Brain microvascular endothelial cell (primary cell): Measurements from ENCODE around the gene WDR7.

Experiments used
- DNase-seq: peaks from one replicate; pipeline ENCODE4 v3.0.0-alpha.2; 2020
- H3K27ac ChIP-seq: fragments of 250-450 bp; sonication (Bioruptor Pico); 2 replicates; pipeline ENCODE4 v1.5.1; 2020; ENCODE audit warnings: mild to moderate bottlenecking, moderate library complexity
- H3K27me3 ChIP-seq: fragments of 250-450 bp; sonication (Bioruptor Pico); replicated peaks from 2 replicates; pipeline ENCODE4 v1.5.1; 2020; ENCODE audit warnings: mild to moderate bottlenecking
- H3K36me3 ChIP-seq: fragments of 250-450 bp; sonication (Bioruptor Pico); replicated peaks from 2 replicates; pipeline ENCODE4 v1.5.1; 2020; ENCODE audit warnings: mild to moderate bottlenecking
- H3K4me3 ChIP-seq: 2 replicates; pipeline ENCODE4 v1.5.1; 2011; ENCODE audit warnings: low read depth, mild to moderate bottlenecking, control low read depth, low read length, moderate library complexity
- in situ Hi-C: cut with HindIII; loops from 2 replicates; pipeline ENCODE4 v1.10.0; 2017; ENCODE audit warnings: low sequenced_read_pairs, low pct_ligation_motif_present
- TF ChIP-seq, protein P1 (sequence below): IDR thresholded peaks from 2 replicates; pipeline ENCODE4 v1.5.1; 2011; ENCODE audit warnings: low read depth, mild to moderate bottlenecking, moderate library complexity, low read length, control low read depth, inconsistent platforms; ENCODE audit errors: missing control alignments

WDR7 gene

DNA sequence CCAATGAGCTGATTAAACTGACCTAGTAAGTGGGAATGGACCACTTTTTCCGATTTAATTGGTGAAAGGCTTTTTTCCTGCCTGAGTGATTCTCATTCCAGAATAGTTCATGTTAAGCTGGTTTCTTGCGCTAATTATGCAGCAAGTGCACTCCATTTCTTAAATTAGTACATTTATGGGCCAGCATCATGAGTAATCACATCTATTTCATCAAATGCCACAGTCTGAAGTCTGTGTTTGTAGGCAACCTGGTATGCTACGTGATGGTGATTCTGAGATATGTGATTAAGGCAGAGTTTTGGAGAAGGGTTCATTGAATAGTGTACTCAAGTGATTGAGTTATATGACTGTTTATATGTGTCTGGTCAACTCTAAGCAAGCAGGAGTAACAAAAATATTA lies 367.7 kb downstream of the WDR7 start:
- Histone ChIP-seq H3K27ac (no peak overlapping the region), H3K4me3 (no peak overlapping the region), H3K36me3 (no peaks in the 10 kb centered on the region), H3K27me3 (no peaks in the 10 kb centered on the region)
- no peak for DNase-seq
- TF ChIP-seq, protein P1, sequence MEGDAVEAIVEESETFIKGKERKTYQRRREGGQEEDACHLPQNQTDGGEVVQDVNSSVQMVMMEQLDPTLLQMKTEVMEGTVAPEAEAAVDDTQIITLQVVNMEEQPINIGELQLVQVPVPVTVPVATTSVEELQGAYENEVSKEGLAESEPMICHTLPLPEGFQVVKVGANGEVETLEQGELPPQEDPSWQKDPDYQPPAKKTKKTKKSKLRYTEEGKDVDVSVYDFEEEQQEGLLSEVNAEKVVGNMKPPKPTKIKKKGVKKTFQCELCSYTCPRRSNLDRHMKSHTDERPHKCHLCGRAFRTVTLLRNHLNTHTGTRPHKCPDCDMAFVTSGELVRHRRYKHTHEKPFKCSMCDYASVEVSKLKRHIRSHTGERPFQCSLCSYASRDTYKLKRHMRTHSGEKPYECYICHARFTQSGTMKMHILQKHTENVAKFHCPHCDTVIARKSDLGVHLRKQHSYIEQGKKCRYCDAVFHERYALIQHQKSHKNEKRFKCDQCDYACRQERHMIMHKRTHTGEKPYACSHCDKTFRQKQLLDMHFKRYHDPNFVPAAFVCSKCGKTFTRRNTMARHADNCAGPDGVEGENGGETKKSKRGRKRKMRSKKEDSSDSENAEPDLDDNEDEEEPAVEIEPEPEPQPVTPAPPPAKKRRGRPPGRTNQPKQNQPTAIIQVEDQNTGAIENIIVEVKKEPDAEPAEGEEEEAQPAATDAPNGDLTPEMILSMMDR, result no peak
- in situ Hi-C loops, result no loop called here

DNA sequence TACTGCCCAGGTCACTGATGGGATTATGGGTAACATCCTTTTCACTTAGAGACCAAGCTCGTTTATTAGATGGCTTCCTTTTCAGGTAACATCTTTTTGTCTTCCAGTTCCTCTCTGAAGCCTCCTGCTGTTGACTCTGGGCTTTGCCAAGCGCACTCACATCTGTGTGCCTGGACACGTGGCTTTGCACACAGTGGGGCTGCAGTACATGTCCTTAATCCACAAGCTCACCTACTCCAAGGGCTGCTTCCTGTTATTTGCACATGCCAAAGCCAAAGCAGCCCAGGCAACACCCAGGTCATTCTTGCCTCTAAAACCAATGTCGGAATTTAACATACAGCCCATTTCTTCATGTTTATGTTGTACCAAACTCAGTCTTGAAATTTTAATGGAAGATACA lies 371.6 kb downstream of the WDR7 start:
- Histone ChIP-seq H3K4me3 (no peak overlapping the region), H3K36me3 (no peaks in the 10 kb centered on the region), H3K27me3 (no peaks in the 10 kb centered on the region), H3K27ac (no peak overlapping the region)
- in situ Hi-C loops, result no loop called here
- TF ChIP-seq, protein P1, result no peak
- no peak for DNase-seq

DNA sequence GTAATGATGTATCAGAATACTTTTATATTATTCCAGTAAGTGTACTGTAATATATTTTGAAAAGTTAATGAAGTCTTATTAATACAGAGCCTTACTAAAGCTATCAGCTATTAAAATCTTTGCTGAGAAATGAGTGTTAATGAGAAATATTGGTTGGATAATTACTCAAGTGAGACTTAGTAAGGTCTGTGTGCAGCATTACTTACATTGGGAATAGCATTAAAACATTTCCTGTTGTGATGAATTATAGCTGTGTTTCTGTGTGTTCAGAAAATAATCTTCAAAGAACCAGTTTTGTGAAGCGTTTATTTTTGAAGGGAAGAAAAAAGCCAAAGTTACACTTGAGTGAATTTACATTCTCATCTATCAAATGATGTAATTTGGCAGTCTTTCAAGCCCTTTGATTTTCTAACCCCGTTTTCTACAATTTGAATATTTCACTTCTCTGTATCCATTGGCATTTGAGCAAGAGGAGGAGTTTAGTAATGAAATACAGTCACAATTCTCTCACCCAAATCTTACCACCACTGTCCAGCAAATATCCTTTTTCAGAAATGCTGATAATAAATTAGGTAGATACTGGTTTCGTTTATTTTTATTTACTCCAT lies 372.2 kb downstream of the WDR7 start:
- H3K4me3 ChIP-seq, result no peak overlapping the region
- TF ChIP-seq, protein P1, result no peak
- DNase-seq, result no peak
- no peaks in the 10 kb centered on the region for H3K27me3 ChIP-seq
- no peak overlapping the region for H3K27ac ChIP-seq
- no peaks in the 10 kb centered on the region for H3K36me3 ChIP-seq
- in situ Hi-C loops, result no loop called here

DNA sequence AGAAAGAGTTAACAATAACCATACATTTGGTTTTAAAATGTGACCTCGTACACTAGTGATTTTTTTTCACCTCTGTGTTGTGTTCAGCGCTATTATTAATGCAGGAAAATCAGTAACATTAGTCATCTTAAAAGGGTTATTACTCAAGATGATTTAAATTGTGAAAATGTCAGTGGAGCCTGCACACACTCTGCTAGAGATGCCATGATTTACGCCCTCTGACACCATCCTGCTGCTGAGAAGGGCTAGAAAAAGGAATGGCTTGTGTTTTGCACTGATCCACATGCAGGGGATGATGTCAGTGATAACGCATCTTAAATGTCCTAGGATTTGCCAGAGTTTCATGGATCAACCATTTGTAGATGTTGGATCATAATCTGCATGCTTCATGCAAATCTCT lies 374.4 kb downstream of the WDR7 start:
- H3K4me3 ChIP-seq, result no peak overlapping the region
- in situ Hi-C loops, result no loop called here

DNA sequence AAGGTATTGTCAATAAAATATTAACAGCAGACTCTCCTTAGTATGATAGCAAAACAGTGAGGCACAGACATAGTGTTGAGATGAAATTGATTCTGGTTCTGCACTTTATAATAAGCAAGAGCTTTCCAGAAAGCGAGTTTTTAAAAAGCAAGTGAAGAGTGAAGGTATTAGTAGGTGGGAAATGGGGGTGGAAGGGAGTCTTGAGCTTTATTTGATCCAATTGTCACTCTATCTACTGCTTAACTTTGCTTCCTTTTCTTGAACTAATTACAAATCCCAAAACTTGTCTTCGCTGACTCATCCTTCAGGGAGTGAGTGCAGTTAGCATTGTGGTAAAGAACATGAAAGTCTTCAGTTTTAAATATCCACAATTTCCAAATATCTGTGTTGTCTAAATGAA lies 375.2 kb downstream of the WDR7 start:
- in situ Hi-C loops, result no loop called here
- TF ChIP-seq, protein P1, result no peak

More for the DNA sequence above, 374.4 kb downstream of the WDR7 start:
- H3K27me3 ChIP-seq, result no peaks in the 10 kb centered on the region
- DNase-seq, result no peak
- H3K36me3 ChIP-seq, result no peaks in the 10 kb centered on the region
- TF ChIP-seq, protein P1, result no peak
- H3K27ac ChIP-seq, result no peak overlapping the region

DNA sequence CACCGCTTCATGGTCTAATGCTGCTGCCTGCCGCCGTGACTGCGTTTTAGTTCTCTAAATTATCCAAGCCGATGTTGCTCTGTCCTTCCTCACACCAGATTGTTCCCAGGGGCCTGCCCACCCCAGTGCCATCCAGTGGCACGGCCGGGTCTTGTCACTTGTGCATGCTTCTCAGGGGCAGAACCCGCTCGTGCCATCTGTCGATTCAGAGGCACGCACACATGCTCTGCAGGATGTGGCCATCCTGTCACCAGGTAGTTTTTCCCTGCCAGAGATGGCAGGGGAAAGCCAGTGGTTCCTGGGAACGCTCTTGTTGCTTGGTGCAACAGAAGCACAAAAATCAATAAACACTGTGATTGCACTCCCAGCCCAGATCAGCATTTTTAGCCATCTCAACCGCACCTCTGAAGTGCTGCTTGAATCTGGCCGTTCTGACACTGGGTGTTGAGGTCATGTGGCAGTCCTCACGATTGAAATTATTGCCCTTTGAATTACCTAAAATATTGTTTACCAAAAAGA lies 376.1 kb downstream of the WDR7 start:
- in situ Hi-C loops, result no loop called here
- Histone ChIP-seq H3K27me3 (no peaks in the 10 kb centered on the region), H3K4me3 (no peak overlapping the region), H3K27ac (no peak overlapping the region), H3K36me3 (no peaks in the 10 kb centered on the region)
- DNase-seq, result no peak
- TF ChIP-seq, protein P1, result no peak

More for the DNA sequence above, 375.2 kb downstream of the WDR7 start:
- Histone ChIP-seq H3K4me3 (no peak overlapping the region), H3K27me3 (no peaks in the 10 kb centered on the region), H3K27ac (no peak overlapping the region), H3K36me3 (no peaks in the 10 kb centered on the region)
- DNase-seq, result no peak
